Stimulated activated CD4-positive, alpha-beta T cell treated with anti-CD3 and anti-CD28 coated beads, TNF-alpha, amount 100 ng/mL, for 1 hour (primary cell): ENCODE measurements around the gene ARPP19.
"Not testable (repeated sequence)": the region's sequence is repeated elsewhere in the genome, so short reads cannot be mapped to it uniquely, and the experiment has no call there.

Experiments
- DNase-seq, 3 donors: peaks; one replicate each; pipeline ENCODE4 v3.0.0-alpha.2; 2020; ENCODE audit warnings: low read depth in 3 of 3, low spot score in 1 of 3

The ARPP19 gene

GRCh38 chr15:52514482-52514881 is 54.3 kb downstream of the ARPP19 start:
- no peak for DNase-seq

GRCh38 chr15:52512869-52513268 is 56.0 kb downstream of the ARPP19 start:
- DNase-seq: not testable (repeated sequence)

GRCh38 chr15:52511084-52511483 is 57.7 kb downstream of the ARPP19 start:
- no peak for DNase-seq

- DNase-seq: no peak
Observed at GRCh38 chr15:52509500-52510245, 59.2 kb downstream of the ARPP19 start.

DNA sequence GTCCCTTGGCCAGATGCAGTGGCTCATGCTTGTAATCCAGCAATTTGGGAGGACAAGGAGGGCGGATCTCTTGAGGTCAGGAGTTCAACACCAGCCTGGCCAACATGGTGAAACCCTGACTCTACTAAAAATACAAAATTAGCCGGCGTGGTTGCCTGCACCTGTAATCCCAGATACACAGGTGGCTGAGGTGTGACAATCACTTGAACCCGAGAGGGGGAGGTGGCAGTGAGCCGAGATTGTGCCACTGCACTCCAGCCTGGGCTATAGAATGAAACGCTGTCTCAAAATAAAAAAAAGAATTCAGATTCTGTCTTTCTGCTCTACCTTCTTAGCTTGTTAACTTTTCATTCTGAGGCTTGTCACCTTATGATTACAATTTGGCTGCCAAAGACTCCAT is 62.3 kb downstream of the ARPP19 start:
- no peak for DNase-seq

DNA sequence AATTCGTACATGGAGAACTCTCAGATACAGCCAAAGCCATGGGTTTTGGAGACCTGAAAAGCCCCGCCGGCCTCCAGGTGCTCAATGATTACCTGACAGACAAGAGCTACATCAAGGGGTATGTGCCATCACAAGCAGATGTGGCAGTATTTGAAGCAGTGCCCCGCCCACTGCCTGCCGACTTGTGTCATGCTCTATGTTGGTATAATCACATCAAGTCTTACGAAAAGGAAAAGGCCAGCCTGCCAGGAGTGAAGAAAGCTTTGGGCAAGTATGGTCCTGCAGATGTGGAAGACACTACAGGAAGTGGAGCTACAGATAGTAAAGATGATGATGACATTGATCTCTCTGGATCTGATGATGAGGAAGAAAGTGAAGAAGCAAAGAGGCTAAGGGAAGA is 63.7 kb downstream of the ARPP19 start:
- DNase-seq: no peak

DNA sequence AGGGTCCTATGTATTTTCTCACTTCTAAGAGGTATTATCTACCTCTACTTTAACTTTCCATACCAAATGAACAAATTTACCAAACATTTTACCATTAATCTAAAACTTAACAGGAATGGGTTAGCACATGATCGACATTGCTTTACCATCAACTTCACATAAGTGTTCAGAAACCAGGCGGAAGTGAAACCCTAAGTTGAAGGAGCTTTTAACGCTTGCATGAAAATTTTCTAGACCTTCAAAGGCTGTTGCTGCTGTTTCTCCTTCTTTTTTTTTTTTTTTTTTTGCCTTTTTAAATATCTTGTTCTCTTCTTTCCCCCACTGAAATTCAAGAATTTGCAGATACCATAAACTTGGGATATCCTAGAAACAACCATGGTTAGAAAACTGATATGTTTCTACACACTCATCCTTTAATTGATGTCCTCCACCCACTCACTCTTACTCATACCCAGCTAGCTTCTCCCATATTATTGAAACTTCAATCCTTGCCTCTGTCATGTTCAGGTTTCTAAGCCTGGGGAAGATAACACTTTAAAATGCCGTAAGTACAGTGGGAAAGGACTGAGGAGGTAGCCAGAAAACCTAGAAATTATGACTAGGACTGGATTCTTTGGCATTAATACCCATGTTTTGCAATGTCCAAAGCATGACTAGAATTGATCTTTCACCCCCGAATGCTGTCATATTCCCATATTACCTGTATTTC is 64.9 kb downstream of the ARPP19 start:
- DNase-seq: no peak

DNA sequence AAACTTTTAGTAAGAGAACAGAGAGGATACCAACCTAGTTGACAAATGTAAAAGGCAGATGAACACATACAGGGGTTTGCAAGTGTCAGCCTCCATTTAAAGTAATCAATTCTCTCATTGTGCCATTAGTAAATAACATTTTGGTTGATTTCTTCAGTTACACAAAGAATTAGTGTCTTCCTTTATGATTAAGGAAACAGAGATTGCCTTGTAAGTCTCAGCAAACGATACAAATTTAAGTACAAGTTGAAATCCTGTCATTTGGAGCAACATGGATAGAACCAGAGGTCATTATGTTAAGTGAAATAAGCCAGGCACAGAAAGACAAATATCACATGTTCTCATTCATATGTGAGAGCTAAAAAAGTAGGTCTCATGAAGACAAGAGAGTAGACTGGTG is 66.2 kb downstream of the ARPP19 start:
- no peak for DNase-seq

- no peak for DNase-seq
Observed at GRCh38 chr15:52499506-52499905, 69.3 kb downstream of the ARPP19 start.

GRCh38 chr15:52498706-52499105 is 70.1 kb downstream of the ARPP19 start:
- no peak for DNase-seq
